ENCODE data around the gene SLC24A3.
"Not testable (repeated sequence)": the region's sequence is repeated elsewhere in the genome, so short reads cannot be mapped to it uniquely, and the experiment has no call there.

The SLC24A3 gene

DNA sequence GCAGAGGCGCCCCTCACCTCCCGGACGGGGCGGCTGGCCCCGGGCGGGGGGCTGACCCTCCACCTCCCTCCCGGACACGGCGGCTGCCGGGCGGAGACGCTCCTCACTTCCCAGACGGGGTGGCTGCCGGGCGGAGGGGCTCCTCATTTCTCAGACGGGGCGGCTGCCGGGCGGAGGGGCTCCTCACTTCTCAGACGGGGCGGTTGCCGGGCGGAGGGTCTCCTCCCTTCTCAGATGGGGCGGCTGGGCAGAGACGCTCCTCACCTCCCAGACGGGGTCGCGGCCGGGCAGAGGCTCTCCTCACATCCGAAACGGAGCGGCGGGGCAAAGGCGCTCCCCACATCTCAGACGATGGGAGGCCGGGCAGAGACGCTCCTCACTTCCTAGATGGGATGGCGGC, 466.1 kb downstream of the SLC24A3 start:
- DNase-seq (ENCODE audit: low read depth in 2 of 2) = not testable (repeated sequence)

GRCh38 chr20:19679900-19680495, 467.6 kb downstream of the SLC24A3 start:
- no peak for DNase-seq (ENCODE audit: low read depth in 2 of 2)

GRCh38 chr20:19682249-19682648, 469.8 kb downstream of the SLC24A3 start:
- no peak for DNase-seq (ENCODE audit: low read depth in 2 of 2)

- no peak for DNase-seq (ENCODE audit: low read depth in 2 of 2)
Measured at GRCh38 chr20:19683188-19683587, 470.7 kb downstream of the SLC24A3 start.

- DNase-seq (ENCODE audit: low read depth in 2 of 2) = no peak
Measured at GRCh38 chr20:19683822-19684221, 471.4 kb downstream of the SLC24A3 start.

GRCh38 chr20:19688031-19688806, 475.8 kb downstream of the SLC24A3 start:
- DNase-seq (ENCODE audit: low read depth in 2 of 2) = no peak

- DNase-seq (ENCODE audit: low read depth in 2 of 2) = no peak
Measured at GRCh38 chr20:19690462-19690861, 478.0 kb downstream of the SLC24A3 start.

- DNase-seq (ENCODE audit: low read depth in 2 of 2) = no peak
Measured at GRCh38 chr20:19691125-19691524, 478.7 kb downstream of the SLC24A3 start.

DNA sequence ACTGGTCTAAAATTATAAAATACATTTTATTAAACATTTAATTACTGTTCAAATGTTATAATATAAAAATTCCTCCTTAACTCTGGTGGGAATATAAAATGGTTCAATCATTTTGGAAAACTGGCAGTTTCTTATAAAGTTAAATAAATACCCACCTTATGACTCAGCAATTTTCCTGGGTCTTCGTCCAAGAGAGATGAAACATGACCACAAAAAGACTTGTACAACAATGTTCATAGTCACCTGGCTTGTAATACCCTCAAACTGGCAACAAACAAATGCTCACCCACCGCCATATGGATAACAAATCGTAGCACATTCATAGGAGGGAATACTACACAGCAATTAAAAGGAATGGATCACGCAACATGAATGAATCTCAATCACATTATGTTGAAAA, 479.7 kb downstream of the SLC24A3 start:
- no peak for DNase-seq (ENCODE audit: low read depth in 2 of 2)

DNA sequence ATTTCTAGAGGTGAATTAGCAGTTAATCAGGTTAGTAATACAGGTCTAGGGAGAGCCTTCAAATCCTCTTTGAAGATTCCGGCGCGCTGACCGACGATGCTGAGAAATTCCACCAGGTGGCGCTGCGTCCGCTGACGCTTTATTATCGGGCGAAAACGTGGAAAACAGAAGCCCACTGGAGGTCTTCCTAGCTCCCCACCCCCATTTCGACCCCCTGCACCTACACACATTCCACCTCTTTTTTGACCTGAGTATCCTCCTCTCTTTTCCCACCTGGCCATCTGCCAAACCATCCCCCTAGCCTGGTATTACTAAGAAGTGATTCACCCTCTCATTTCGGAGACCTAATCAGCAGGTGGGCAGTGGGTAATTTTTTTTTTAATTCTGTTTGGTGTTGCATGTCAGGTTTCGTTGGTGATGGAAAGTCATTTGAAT, 480.3 kb downstream of the SLC24A3 start:
- peak; percentile 16 to 23 for DNase-seq (ENCODE audit: low read depth in 2 of 2)

- no peak for DNase-seq (ENCODE audit: low read depth in 2 of 2)
Measured at GRCh38 chr20:19693508-19693907, 481.1 kb downstream of the SLC24A3 start.

- DNase-seq (ENCODE audit: low read depth in 2 of 2) = no peak
Measured at GRCh38 chr20:19695081-19695480, 482.6 kb downstream of the SLC24A3 start.

GRCh38 chr20:19696620-19697019, 484.2 kb downstream of the SLC24A3 start:
- DNase-seq (ENCODE audit: low read depth in 2 of 2) = no peak

GRCh38 chr20:19697415-19697814, 485.0 kb downstream of the SLC24A3 start:
- no peak for DNase-seq (ENCODE audit: low read depth in 2 of 2)

GRCh38 chr20:19699180-19699971, 486.9 kb downstream of the SLC24A3 start:
- DNase-seq (ENCODE audit: low read depth in 2 of 2) = no peak

DNA sequence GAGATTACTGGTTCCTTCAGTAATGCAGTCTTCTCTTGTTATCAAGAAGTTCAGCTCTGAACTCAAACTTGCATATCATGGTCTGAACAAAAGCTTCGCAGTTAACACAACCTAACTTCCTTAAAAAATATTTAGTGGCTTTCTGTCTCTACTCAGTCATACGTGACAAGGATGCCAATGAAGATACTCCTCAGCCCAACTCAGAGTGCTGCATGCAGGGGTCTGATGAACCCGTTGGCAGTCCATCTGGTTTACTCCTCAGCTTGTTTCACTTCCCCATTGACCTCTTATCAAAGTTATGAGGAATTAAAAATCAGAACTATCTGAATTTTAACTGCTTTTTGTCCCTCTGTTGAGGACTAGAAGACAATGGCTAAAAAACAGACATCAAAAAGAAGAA, 489.0 kb downstream of the SLC24A3 start:
- DNase-seq (ENCODE audit: low read depth in 2 of 2) = no peak

DNA sequence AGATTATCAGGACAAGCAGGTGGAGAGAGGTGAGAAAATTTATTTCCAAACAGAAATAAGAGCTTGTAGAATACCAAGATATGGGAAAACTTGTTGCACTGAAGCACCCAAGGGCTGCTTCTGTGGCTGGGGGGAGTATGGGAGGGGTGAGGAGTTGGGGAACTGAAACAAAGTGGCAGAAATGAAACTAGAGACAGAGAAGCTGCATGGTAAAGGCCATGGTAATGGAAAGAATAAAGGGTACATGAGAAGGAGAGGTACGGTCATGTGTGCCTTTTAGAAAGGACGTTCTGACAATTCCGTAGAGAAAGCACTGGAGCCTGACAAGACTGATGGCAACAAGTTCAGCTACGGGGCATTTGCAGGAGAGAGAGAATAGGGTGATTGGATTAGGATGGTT, 494.0 kb downstream of the SLC24A3 start:
- no peak for DNase-seq (ENCODE audit: low read depth in 2 of 2)

DNA sequence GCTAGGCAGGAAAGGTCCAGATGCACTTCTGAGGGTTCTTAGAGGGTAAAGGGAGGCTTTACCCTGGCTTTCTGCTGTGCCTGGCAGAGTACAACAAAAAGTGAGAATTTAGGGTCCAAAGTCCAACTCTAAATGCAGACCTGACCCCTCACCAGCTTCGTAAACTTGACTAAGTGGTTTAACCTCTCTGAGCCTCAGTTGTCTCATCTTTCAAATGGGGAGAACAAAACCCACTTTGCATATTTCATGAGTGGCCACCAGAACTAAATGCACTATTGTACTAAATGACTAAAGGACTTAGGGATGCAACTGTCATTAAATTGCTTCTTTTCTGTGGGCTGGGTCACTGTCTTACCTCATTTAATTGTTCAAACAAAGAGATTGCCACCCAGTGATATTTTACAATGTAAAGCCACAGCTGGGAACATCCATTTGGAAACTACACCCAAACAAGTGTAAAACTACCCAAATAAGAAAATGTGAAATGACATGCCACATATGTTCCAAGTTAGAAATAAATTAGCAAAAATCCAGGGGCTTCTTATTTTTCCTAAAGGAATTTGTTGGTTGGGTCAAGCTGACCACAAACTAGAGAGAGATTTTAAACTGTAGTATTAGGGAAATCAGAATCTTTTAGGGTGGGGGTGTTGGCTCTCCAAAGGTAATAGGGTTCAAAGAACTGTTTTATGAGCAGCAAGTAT, 497.3 kb downstream of the SLC24A3 start:
- DNase-seq (ENCODE audit: low read depth in 2 of 2) = no peak

GRCh38 chr20:19710336-19711120, 498.1 kb downstream of the SLC24A3 start:
- no peak for DNase-seq (ENCODE audit: low read depth in 2 of 2)

GRCh38 chr20:19711126-19711525, 498.7 kb downstream of the SLC24A3 start:
- DNase-seq (ENCODE audit: low read depth in 2 of 2) = no peak

- no peak for DNase-seq (ENCODE audit: low read depth in 2 of 2)
Measured at GRCh38 chr20:19712721-19713260, 500.3 kb downstream of the SLC24A3 start.

Data from stimulated activated CD4-positive, alpha-beta T cell treated with anti-CD3 and anti-CD28 coated beads, Interleukin-15, amount 100 ng/mL, for 48 hours (primary cell).